ENCODE results near the gene F3. TPM values are rescaled to one million over a fixed set of nuclear protein-coding genes. Genes with fewer than 3 reads are reported as not detected.

F3 gene
- total and polyA plus RNA-seq, 4 donors, result 7.8 to 40.0 (median 20.8) TPM

DNA sequence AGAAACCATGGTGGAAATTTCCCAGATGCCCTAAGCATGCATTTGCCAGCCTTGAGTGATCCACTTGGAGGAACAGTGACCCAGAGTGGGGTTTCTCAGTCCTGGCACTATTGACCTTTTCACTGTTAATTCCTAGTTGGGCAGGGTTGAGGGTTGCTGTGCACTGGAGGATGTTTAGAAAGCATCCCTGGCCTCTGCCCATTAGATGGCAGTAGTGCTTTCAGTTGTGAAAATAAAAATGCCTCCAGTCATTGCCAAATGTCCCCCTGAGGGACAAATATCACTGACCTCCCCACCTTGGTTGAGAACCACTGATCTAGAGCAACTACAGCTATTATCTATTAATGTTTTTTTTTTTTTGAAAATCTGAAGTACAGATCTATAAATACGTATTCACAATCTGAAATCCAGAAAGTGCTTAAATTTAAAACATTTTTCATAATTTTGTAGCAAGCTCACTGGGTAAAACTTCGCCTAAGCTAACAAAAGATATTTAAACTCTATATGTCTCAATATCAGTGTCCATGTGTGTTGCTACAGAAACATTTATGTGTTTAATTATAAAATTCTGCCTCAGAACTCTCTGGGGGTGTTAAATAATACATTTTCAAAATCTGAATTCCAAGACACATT, 27.3 kb downstream of the F3 start:
- H3K9me3 ChIP-seq (ENCODE audit: control insufficient read depth, low read length), result no peaks in the 10 kb centered on the region
- WGBS, 2 donors, result 68 to 72% methylated on average over 2 of the region's 2 CpGs
- intact Hi-C loops (cut with DNase I), result no loop called here
- no peak for DNase-seq
- H3K4me3 ChIP-seq (ENCODE audit: low read length in 2 of 2), result no peak overlapping the region
- ATAC-seq (ENCODE audit: low FRiP score), result no peak
- H3K36me3 ChIP-seq (ENCODE audit: control insufficient read depth in 1 of 2, insufficient read depth in 2 of 2, low read length in 1 of 2), result no peaks in the 10 kb centered on the region
- no peaks in the 10 kb centered on the region for H3K4me1 ChIP-seq (ENCODE audit: control insufficient read depth in 1 of 2, insufficient read depth in 2 of 2, low read length in 2 of 2)
- no peaks in the 10 kb centered on the region for H3K27me3 ChIP-seq (ENCODE audit: control insufficient read depth in 1 of 2, insufficient read depth in 2 of 2, low read length in 1 of 2)
- H3K27ac ChIP-seq (ENCODE audit: low read depth in 1 of 2, low read length in 2 of 2), result no peak overlapping the region

GRCh38 chr1:94512816-94513215, 28.7 kb downstream of the F3 start:
- WGBS, 2 donors, result 97 to 98% methylated on average over 2 of the region's 2 CpGs
- Histone ChIP-seq H3K4me1 (ENCODE audit: control insufficient read depth in 1 of 2, insufficient read depth in 2 of 2, low read length in 2 of 2) (no peaks in the 10 kb centered on the region), H3K9me3 (ENCODE audit: control insufficient read depth, low read length) (no peaks in the 10 kb centered on the region), H3K4me3 (ENCODE audit: low read length in 2 of 2) (no peak overlapping the region), H3K36me3 (ENCODE audit: control insufficient read depth in 1 of 2, insufficient read depth in 2 of 2, low read length in 1 of 2) (no peaks in the 10 kb centered on the region), H3K27ac (ENCODE audit: low read depth in 1 of 2, low read length in 2 of 2) (no peak overlapping the region), H3K27me3 (ENCODE audit: control insufficient read depth in 1 of 2, insufficient read depth in 2 of 2, low read length in 1 of 2) (no peaks in the 10 kb centered on the region)
- no peak for DNase-seq
- no peak for ATAC-seq (ENCODE audit: low FRiP score)
- intact Hi-C loops (cut with DNase I), result no loop called here

- H3K27ac ChIP-seq (ENCODE audit: low read depth in 1 of 2, low read length in 2 of 2), result no peak overlapping the region
- ATAC-seq (ENCODE audit: low FRiP score), result no peak
- intact Hi-C loops (cut with DNase I), result no loop called here
- no peaks in the 10 kb centered on the region for H3K36me3 ChIP-seq (ENCODE audit: control insufficient read depth in 1 of 2, insufficient read depth in 2 of 2, low read length in 1 of 2)
- 94 to 100% methylated on average over 1 of the region's 1 CpG for WGBS, 2 donors
- no peaks in the 10 kb centered on the region for H3K9me3 ChIP-seq (ENCODE audit: control insufficient read depth, low read length)
- H3K27me3 ChIP-seq (ENCODE audit: control insufficient read depth in 1 of 2, insufficient read depth in 2 of 2, low read length in 1 of 2), result no peaks in the 10 kb centered on the region
- DNase-seq, result no peak
- no peak overlapping the region for H3K4me3 ChIP-seq (ENCODE audit: low read length in 2 of 2)
- H3K4me1 ChIP-seq (ENCODE audit: control insufficient read depth in 1 of 2, insufficient read depth in 2 of 2, low read length in 2 of 2), result no peaks in the 10 kb centered on the region
These were observed 37.0 kb downstream of the F3 start for GRCh38 chr1:94504601-94505000.

- 76 to 81% methylated on average over 4 of the region's 4 CpGs for WGBS, 2 donors
- Histone ChIP-seq H3K9me3 (ENCODE audit: control insufficient read depth, low read length) (no peaks in the 10 kb centered on the region), H3K27me3 (ENCODE audit: control insufficient read depth in 1 of 2, insufficient read depth in 2 of 2, low read length in 1 of 2) (no peaks in the 10 kb centered on the region), H3K36me3 (ENCODE audit: control insufficient read depth in 1 of 2, insufficient read depth in 2 of 2, low read length in 1 of 2) (no peaks in the 10 kb centered on the region), H3K27ac (ENCODE audit: low read depth in 1 of 2, low read length in 2 of 2) (no peak overlapping the region), H3K4me3 (ENCODE audit: low read length in 2 of 2) (no peak overlapping the region), H3K4me1 (ENCODE audit: control insufficient read depth in 1 of 2, insufficient read depth in 2 of 2, low read length in 2 of 2) (no peaks in the 10 kb centered on the region)
- intact Hi-C loops (cut with DNase I), result no loop called here
- ATAC-seq (ENCODE audit: low FRiP score) (no peak), DNase-seq (no peak)
These were observed 38.4 kb downstream of the F3 start for GRCh38 chr1:94503153-94503552.

- no peak for ATAC-seq (ENCODE audit: low FRiP score)
- no peaks in the 10 kb centered on the region for H3K36me3 ChIP-seq (ENCODE audit: control insufficient read depth in 1 of 2, insufficient read depth in 2 of 2, low read length in 1 of 2)
- 71 to 77% methylated on average over 4 of the region's 4 CpGs for WGBS, 2 donors
These were observed 39.6 kb downstream of the F3 start for GRCh38 chr1:94501935-94502334.

GRCh38 chr1:94501426-94501825, 40.1 kb downstream of the F3 start:
- Histone ChIP-seq H3K27ac (ENCODE audit: low read depth in 1 of 2, low read length in 2 of 2) (no peak overlapping the region), H3K27me3 (ENCODE audit: control insufficient read depth in 1 of 2, insufficient read depth in 2 of 2, low read length in 1 of 2) (no peaks in the 10 kb centered on the region), H3K4me1 (ENCODE audit: control insufficient read depth in 1 of 2, insufficient read depth in 2 of 2, low read length in 2 of 2) (no peaks in the 10 kb centered on the region), H3K36me3 (ENCODE audit: control insufficient read depth in 1 of 2, insufficient read depth in 2 of 2, low read length in 1 of 2) (no peaks in the 10 kb centered on the region), H3K9me3 (ENCODE audit: control insufficient read depth, low read length) (no peaks in the 10 kb centered on the region), H3K4me3 (ENCODE audit: low read length in 2 of 2) (no peak overlapping the region)
- DNase-seq, result no peak
- ATAC-seq (ENCODE audit: low FRiP score), result no peak
- intact Hi-C loops (cut with DNase I), result no loop called here
- WGBS, 2 donors, result 88 to 94% methylated on average over 2 of the region's 2 CpGs

More at GRCh38 chr1:94501935-94502334, 39.6 kb downstream of the F3 start:
- H3K4me3 ChIP-seq (ENCODE audit: low read length in 2 of 2), result no peak overlapping the region
- H3K27ac ChIP-seq (ENCODE audit: low read depth in 1 of 2, low read length in 2 of 2), result no peak overlapping the region
- no peaks in the 10 kb centered on the region for H3K27me3 ChIP-seq (ENCODE audit: control insufficient read depth in 1 of 2, insufficient read depth in 2 of 2, low read length in 1 of 2)
- H3K4me1 ChIP-seq (ENCODE audit: control insufficient read depth in 1 of 2, insufficient read depth in 2 of 2, low read length in 2 of 2), result no peaks in the 10 kb centered on the region
- H3K9me3 ChIP-seq (ENCODE audit: control insufficient read depth, low read length), result no peaks in the 10 kb centered on the region
- intact Hi-C loops (cut with DNase I), result no loop called here
- no peak for DNase-seq

- no peaks in the 10 kb centered on the region for H3K4me1 ChIP-seq (ENCODE audit: control insufficient read depth in 1 of 2, insufficient read depth in 2 of 2, low read length in 2 of 2)
- ATAC-seq (ENCODE audit: low FRiP score) (no peak), DNase-seq (no peak)
- 96 to 97% methylated on average over 2 of the region's 2 CpGs for WGBS, 2 donors
- H3K4me3 ChIP-seq (ENCODE audit: low read length in 2 of 2), result no peak overlapping the region
- H3K9me3 ChIP-seq (ENCODE audit: control insufficient read depth, low read length), result no peaks in the 10 kb centered on the region
- H3K27me3 ChIP-seq (ENCODE audit: control insufficient read depth in 1 of 2, insufficient read depth in 2 of 2, low read length in 1 of 2), result no peaks in the 10 kb centered on the region
- intact Hi-C loops (cut with DNase I), result no loop called here
- H3K36me3 ChIP-seq (ENCODE audit: control insufficient read depth in 1 of 2, insufficient read depth in 2 of 2, low read length in 1 of 2), result peaks cover 2 to 3% of the 10 kb centered on the region in 2 donors
- H3K27ac ChIP-seq (ENCODE audit: low read depth in 1 of 2, low read length in 2 of 2), result no peak overlapping the region
These were observed 45.3 kb downstream of the F3 start for GRCh38 chr1:94496076-94496755.

DNA sequence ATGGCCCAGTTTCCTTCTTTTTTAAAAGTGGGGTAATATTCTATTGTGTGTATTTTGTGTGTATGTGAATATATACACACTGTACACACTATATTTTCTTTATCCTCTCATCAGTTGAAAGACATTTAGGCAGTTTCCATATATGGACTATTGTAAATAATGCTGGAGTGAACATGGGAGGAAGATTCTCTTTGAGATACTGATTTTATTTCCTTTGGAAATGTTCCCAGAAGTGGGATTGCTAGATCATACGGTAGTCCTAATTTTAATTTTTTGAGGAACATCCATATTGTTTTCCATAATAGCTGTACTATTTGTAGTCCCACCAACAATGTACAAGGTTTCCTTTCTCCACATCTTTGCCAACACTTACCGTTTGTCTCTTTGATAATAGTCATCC, 51.0 kb downstream of the F3 start:
- DNase-seq (no peak), ATAC-seq (ENCODE audit: low FRiP score) (no peak)
- Histone ChIP-seq H3K4me1 (ENCODE audit: control insufficient read depth in 1 of 2, insufficient read depth in 2 of 2, low read length in 2 of 2) (no peaks in the 10 kb centered on the region), H3K27ac (ENCODE audit: low read depth in 1 of 2, low read length in 2 of 2) (no peak overlapping the region), H3K4me3 (ENCODE audit: low read length in 2 of 2) (no peak overlapping the region), H3K36me3 (ENCODE audit: control insufficient read depth in 1 of 2, insufficient read depth in 2 of 2, low read length in 1 of 2) (peaks cover 2 to 12% of the 10 kb centered on the region in 2 donors), H3K27me3 (ENCODE audit: control insufficient read depth in 1 of 2, insufficient read depth in 2 of 2, low read length in 1 of 2) (no peaks in the 10 kb centered on the region), H3K9me3 (ENCODE audit: control insufficient read depth, low read length) (no peaks in the 10 kb centered on the region)
- 79 to 87% methylated on average over 2 of the region's 2 CpGs for whole genome bisulfite sequencing, 2 donors
- intact Hi-C loops (cut with DNase I), result no loop called here

DNA sequence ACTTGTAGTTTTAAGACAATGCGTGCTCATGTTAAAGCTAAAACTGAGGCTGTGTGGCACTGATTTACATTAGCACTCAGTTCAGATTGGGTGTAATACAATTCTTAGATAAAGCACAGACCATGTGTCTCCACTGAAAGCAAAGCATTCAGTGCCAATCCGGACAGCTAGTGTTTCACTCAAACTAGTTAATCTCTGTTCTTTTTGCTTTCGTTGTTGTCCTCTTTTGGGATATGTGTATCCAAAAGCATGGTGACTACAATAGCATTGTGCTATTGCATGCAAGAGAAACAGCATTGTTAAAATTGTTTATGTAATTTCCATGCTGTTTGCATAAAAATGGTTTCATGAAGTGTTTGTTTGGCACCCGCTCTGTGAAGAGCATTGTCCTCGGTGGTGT, 54.6 kb downstream of the F3 start:
- H3K9me3 ChIP-seq (ENCODE audit: control insufficient read depth, low read length), result no peaks in the 10 kb centered on the region
- H3K4me1 ChIP-seq (ENCODE audit: control insufficient read depth in 1 of 2, insufficient read depth in 2 of 2, low read length in 2 of 2), result no peaks in the 10 kb centered on the region
- 88 to 91% methylated on average over 5 of the region's 5 CpGs for WGBS, 2 donors
- H3K36me3 ChIP-seq (ENCODE audit: control insufficient read depth in 1 of 2, insufficient read depth in 2 of 2, low read length in 1 of 2), result peaks cover 2 to 9% of the 10 kb centered on the region in 2 donors
- no peaks in the 10 kb centered on the region for H3K27me3 ChIP-seq (ENCODE audit: control insufficient read depth in 1 of 2, insufficient read depth in 2 of 2, low read length in 1 of 2)
- no peak overlapping the region for H3K27ac ChIP-seq (ENCODE audit: low read depth in 1 of 2, low read length in 2 of 2)
- ATAC-seq (ENCODE audit: low FRiP score) (no peak), DNase-seq (no peak)
- H3K4me3 ChIP-seq (ENCODE audit: low read length in 2 of 2), result no peak overlapping the region
- intact Hi-C loops (cut with DNase I), result no loop called here

All from aorta (tissue), 5 donors.